Smooth muscle cell of the brain vasculature (primary cell): ENCODE measurements around the gene CCDC32.

Experiments
- DNase-seq: peaks from one replicate; pipeline ENCODE4 v3.0.0-alpha.2; 2012; ENCODE audit warnings: low read depth, low spot score

Gene CCDC32

DNA sequence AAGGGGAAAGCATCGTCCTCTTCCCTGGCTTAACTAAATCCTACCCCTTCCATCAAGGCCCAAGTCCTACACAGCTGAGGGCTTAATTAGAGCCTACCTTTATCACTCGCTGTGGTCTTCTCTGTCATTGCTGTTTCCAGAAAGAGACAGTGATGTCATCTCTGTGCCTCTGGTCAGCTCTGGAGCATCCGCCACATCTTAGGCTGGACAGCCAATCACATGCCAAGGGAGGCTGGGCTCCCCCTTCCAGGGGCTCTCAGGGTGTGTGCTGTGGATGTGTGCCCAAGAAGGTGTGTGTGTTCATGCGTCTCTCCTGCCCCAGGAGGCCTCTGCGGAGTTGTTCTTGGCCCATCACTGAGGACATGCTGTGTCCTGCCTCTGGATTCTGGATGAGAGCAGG is 51.2 kb downstream of the CCDC32 start:
- no peak for DNase-seq

DNA sequence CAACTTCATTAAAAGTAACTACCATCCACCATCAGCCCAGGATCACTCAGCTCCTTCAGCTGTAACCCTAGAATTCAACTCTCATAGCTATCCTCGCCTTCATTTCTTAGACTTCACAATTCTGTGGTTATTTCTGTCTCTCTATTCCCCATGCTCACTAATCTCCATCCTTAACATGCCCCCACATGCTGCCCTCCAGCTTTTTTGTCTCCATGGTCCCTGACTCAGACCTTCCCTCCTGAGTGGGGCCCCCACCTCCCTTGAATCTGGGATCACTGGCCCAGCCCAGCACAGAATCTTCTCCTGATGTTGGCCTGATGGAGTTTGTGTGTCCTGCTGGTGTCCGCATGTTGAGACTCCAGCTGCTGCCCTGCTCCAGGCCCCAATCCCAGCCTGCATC is 52.4 kb downstream of the CCDC32 start:
- DNase-seq, result no peak

DNA sequence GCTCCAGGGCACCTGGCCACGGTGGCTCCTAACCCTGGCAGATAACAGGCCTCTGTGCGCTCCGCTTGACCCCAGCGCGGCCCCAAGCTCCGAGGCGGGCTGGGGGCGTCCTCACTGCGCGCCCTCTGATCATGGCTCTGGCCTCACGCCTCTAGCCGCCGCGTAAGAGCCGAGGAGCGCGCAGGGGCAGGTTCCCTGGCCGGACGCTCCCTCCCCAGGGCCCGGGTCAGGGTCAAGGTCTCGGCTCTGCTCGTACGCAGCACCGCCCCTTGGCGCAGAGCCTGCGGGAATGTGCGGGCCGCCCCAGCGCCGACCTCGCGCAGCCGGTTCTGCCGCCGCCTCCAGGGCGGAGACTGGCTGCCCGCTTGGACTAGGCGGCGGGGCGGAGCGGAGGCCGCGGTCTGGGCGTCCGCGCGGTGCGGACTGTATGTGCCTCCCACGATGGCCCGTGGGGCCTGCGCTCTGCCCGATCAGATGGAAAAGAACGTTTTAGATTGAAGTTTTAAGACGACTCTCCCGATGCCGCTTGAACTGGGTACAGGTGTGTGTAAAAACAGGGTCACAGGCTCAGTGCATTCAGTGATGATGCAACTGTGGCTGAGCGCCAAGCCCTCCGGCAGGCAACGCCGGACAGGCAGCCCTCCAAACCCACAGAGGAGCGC is 53.2 kb downstream of the CCDC32 start:
- no peak for DNase-seq

DNA sequence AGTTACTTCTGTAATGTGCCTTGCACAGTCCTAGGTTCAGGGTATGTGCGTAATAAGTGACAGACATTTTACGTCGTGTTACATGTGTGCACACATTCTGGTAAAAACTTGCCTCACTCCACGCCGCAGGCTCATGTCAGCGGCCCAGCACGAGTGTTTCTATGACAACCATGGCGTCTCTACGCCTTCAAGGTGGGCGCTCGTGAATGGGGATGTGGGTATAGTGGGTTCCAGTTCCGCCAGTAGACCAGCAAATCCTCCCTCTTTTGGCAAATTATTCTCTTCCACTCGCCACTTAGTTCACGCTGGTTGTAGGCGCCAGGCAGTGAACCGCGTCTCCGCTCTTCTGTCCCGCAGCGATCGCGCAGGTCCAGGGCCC is 53.8 kb downstream of the CCDC32 start:
- DNase-seq, result no peak

DNA sequence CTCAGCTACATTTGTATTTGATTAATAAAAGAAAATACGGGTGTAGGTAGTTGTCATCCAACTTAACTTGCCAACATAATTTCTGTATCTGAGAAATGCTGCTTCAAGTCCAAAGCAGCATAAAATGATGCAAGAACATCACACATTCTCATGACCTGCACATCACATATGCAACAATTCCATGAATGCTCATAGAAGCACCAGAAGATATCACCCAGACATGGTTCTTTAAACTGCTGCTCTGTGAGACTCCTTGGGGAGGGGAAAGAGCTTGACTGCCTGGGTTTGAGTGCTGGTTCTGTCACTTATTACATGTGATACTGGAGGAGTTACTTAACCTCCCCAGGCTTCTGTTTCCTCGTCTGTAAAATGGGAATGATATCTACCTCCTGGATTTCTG is 54.6 kb downstream of the CCDC32 start:
- no peak for DNase-seq

DNA sequence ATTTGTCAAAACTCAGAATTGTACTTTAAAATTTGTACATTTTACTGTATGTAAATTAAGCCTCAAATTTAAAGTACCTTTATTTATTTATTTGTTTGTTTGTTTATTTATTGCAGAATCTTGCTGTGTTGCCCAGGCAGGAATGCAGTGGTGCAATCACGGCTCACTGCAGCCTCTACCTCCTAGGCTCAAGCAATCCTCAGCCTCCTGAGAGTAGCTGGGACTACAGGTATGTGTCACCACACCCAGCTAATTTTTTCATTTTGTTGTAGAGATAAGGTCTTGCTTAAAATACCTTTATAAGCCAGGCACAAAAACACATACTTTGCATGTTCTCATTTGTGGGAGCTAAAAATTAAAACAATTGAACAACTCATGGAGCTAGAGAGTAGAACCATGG is 56.6 kb downstream of the CCDC32 start:
- DNase-seq, result no peak

DNA sequence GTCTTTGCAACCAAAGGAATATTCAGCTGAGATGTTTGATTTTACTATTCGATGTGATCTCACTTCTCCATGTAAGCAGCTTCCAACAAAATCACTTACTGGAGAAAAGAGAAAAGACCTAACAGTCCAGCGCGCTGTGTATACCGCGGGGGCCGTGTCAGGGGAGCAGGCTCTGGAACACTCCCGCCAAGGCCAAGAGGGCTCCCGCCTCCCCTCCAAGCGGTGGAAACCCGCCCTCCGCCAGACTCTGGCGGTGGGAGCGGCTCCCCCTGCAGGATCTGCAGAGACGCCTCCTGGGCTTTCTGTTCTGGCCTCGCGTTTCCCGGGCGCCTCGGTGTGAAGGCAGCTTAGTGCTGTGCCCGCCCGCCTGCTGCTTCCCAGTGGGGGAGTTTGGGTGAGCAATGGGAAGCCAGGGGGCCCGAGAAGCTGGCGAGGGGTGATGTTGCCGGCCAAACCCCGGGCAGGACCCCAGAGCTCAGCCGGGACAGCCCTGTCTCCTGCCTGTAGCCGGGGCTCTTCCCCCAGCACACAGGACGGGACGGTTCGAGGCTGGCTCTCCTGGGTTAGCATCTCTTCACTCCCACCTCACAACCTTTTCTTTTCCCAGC is 57.8 kb downstream of the CCDC32 start:
- peak; percentile 35 for DNase-seq
